SK-N-MC (cell line): ENCODE results near the gene COPZ1.

Source experiments
- EZH2 ChIP-seq: fragments of 200-600 bp; sonication (generic); IDR thresholded peaks from one replicate; pipeline ENCODE4 v1.6.1; 2017; ENCODE audit warnings: antibody characterized with exemption
- FOXP2 ChIP-seq: optimal IDR thresholded peaks from 2 replicates; pipeline ENCODE3; 2011; ENCODE audit warnings: mild to moderate bottlenecking, moderate library complexity; ENCODE audit not compliant: insufficient read depth; ENCODE audit errors: extremely low read length, control extremely low read depth
- POLR2AphosphoS5 ChIP-seq: IDR thresholded peaks from 2 replicates; pipeline ENCODE4 v1.6.1; 2012; ENCODE audit warnings: mild to moderate bottlenecking, low read depth, low read length, borderline replicate concordance

- TF ChIP-seq POLR2AphosphoS5, result no peak
- no peak for TF ChIP-seq EZH2
- TF ChIP-seq FOXP2, result no peak
These were observed 51.7 kb downstream of the COPZ1 start for GRCh38 chr12:54376596-54376995.
